H1 (cell line): Measurements from ENCODE around the gene BRD7. TPM values are rescaled to one million over a fixed set of nuclear protein-coding genes. Genes with fewer than 3 reads are reported as not detected.

Experiments used
- CEBPB ChIP-seq: IDR thresholded peaks from 2 replicates; pipeline ENCODE4 v1.6.1; 2012; ENCODE audit warnings: low read depth, low read length
- CHD7 ChIP-seq: fragments of 300-600 bp; sonication (generic); IDR thresholded peaks from 2 replicates; pipeline ENCODE4 v1.7.1; 2012; ENCODE audit warnings: low read length, moderate library complexity, mild to moderate bottlenecking, inconsistent platforms; ENCODE audit not compliant: insufficient replicate concordance
- JUN ChIP-seq: IDR thresholded peaks from 2 replicates; pipeline ENCODE4 v1.6.1; 2011; ENCODE audit warnings: low read depth, mild to moderate bottlenecking, improper control_type of control experiment, low read length
- NANOG ChIP-seq: IDR thresholded peaks from 2 replicates; pipeline ENCODE4 v1.6.1; 2011; ENCODE audit warnings: low read length, low read depth, mild to moderate bottlenecking, inconsistent platforms; ENCODE audit not compliant: insufficient read depth, poor library complexity, severe bottlenecking
- SP1 ChIP-seq: IDR thresholded peaks from 2 replicates; pipeline ENCODE4 v1.6.1; 2011; ENCODE audit warnings: low read depth, low read length
- polyA plus RNA-seq, 7 experiments: library from polyadenylated mRNA; depleted of rRNA in 3 of 7; stranded (reverse) in 5 of 7; unstranded in 2 of 7; fragments of >200 nt in 5 of 7; fragments of 200-250 nt in 2 of 7; gene quantifications; 1 replicate in 5 of 7; 2 replicates in 1 of 7; 4 replicates in 1 of 7; pipeline versions ENCODE4 v1.2.1 to v1.2.3, GENCODE V29; 2011 to 2013; ENCODE audit warnings: missing spikeins in 2 of 7, mixed read lengths in 2 of 7
- total RNA-seq: library from RNA; stranded (reverse); fragmentation: NEBNext Ultra II Directional; extraction: Animal tissue kit (Norgen Biotek cat#: 25700); gene quantifications from 2 replicates; pipeline ENCODE4 v1.2.1, GENCODE V29; 2021

Gene BRD7
- total and polyA plus RNA-seq, 2 of the 8 experiments (the other 6 are each of a cell fraction or from before 2014, with no cell fraction given): 42.5 to 120 TPM

GRCh38 chr16:50403491-50403890 lies 34.7 kb upstream of the BRD7 start (continued):
- no peak for TF ChIP-seq CHD7
- TF ChIP-seq NANOG: no peak
- no peak for TF ChIP-seq CEBPB
- TF ChIP-seq JUN: no peak
- no peak for TF ChIP-seq SP1
